GM19193 (cell line): Measurements from ENCODE around the gene TLNRD1.

Source experiments
- POLR2A ChIP-seq: IDR thresholded peaks from 4 replicates; pipeline ENCODE4 v1.6.1; 2011; ENCODE audit not compliant: insufficient read depth, insufficient read length; ENCODE audit errors: extremely low read depth

TLNRD1 gene

GRCh38 chr15:81000624-81001151 is at the start of gene TLNRD1:
Gene TLNRD1, plus strand, starts transcription at chr15:81000923. Its CDS starts 1,349 bp downstream, at chr15:81002272.
- TF ChIP-seq POLR2A, result peak; percentile 84

GRCh38 chr15:80951941-80952340 is 48.8 kb upstream of the TLNRD1 start:
- TF ChIP-seq POLR2A, result no peak

GRCh38 chr15:80953001-80953952 is 47.4 kb upstream of the TLNRD1 start:
- TF ChIP-seq POLR2A, result no peak

GRCh38 chr15:80953953-80954778 is 46.6 kb upstream of the TLNRD1 start:
- no peak for TF ChIP-seq POLR2A

GRCh38 chr15:80957556-80957955 is 43.2 kb upstream of the TLNRD1 start:
- TF ChIP-seq POLR2A, result no peak

DNA sequence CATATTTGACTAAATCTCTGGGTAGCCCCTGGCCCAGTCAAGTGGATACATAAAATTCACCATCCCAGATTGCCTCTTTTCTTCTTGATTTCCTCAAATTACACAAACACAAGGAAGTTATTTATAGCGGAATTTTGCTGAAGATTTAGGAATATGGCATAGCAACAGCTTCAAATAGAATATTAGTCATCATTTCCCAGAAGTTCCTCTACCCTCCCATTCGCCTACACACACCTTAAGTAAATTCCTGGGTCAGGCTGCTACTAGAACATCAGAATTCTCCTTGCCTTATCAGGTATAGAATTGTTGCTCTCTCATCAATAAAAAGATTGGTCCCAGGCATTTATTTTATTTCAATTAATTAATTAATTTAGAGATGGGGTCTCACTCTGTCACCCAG is 42.7 kb upstream of the TLNRD1 start:
- no peak for TF ChIP-seq POLR2A

GRCh38 chr15:80958818-80959495 is 41.8 kb upstream of the TLNRD1 start:
- TF ChIP-seq POLR2A, result no peak

GRCh38 chr15:80966431-80967197 is 34.1 kb upstream of the TLNRD1 start:
- TF ChIP-seq POLR2A, result no peak

GRCh38 chr15:80967451-80967850 is 33.3 kb upstream of the TLNRD1 start:
- no peak for TF ChIP-seq POLR2A

GRCh38 chr15:80967991-80968510 is 32.7 kb upstream of the TLNRD1 start:
- no peak for TF ChIP-seq POLR2A

- TF ChIP-seq POLR2A, result no peak
Observed at GRCh38 chr15:80969316-80969715, 31.4 kb upstream of the TLNRD1 start.

- TF ChIP-seq POLR2A, result no peak
Observed at GRCh38 chr15:80970018-80970657, 30.6 kb upstream of the TLNRD1 start.

DNA sequence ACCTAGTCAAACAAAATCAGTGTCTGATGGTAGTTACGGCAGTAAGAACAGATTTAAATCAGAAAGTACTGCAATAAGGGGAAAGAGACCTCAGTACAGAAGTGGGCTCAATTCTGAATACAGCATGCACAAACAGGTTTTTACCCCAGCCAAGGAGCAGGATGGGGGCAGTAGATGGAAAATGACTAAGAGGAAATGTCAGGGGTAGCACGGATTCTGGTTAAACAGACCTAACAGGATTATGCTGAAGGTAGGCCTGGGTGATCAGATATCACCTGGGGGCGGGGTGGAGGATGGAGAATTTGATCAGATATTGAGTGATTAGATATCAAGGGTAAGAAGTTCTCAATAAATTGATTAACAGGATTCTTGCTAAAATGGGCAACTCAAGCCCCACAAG is 30.1 kb upstream of the TLNRD1 start:
- TF ChIP-seq POLR2A, result no peak
